TTC549 (cell line): Measurements from ENCODE around the gene LCE2A.

Experiments
- FAIRE-seq: peaks from 2 replicates; lab custom pipeline; 2012; peaks lifted over from hg19 to GRCh38; lab: Jason Lieb, UNC

The LCE2A gene

DNA sequence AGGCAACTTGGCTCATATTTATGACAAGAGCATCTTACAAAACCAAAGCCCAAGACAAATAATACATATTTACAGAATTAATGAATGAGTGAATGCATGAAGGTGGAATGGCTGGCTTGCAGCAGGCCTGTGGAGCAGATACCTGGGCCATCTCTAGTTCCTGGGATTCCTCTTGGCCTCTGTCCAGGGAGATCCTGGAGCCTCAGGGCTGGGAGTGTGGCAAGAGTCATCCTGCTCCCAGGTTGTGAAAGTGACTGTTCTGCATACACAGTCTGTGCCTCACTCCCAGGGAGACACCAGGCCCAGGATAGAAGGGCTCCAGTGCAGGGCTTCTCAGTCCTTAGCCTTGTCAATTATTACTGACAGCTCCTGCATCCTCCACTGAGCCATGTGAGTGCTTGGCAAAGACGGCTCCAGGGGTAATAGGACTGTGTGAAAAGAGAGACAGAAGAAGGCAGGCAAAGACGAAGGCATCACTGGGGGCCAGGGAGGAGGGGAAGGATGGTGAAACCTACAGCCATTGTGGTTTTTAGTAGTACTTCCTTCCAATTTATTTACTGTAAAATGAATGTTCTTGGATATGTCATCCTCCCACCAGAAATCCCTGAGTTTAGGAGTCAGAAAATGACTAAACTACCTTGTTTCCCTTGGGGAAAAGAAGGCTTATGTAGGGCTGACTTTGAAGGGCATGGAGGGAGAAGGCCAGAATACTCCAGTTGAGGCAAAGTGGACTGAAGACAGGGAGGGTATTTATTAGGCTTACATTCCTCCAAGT, 45.4 kb downstream of the LCE2A start:
- FAIRE-seq = no peak

- FAIRE-seq = no peak
These were observed 47.2 kb downstream of the LCE2A start for GRCh38 chr1:152745289-152745704.

DNA sequence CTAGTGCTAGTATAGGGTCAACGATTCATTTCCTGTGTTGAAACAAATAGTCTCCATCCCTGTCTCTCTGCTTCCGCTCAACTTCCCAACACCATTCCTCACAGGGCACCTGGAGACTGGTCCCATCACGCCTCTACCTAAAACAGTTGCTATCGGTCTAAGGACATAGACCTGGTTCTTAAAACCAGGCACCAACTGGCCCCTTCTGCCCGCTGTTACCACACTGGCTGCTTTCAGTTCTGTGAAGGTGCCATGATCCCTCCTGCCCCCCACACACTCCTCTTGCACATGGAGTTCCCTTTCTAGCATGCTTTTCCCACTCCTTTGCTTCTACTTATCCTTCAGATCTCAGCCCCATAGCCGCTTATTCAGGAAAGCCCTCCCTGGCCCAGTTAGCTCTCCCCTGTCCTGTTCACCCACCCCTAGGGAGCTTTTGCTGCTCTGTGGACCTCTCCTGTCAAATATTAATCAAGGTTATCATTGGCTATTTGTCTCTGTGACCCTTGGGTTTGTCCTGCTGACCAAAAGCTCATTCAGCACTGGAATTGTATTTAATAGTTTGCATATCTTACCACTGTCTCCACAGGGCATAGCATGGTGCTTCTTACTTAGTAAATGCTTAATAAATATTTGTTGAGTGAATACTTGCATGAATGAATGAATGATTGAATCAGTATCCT, 47.8 kb downstream of the LCE2A start:
- no peak for FAIRE-seq

GRCh38 chr1:152747831-152748230, 49.7 kb downstream of the LCE2A start:
- no peak for FAIRE-seq
